Colon (tissue), 2 donors: Measurements from ENCODE around the gene FERMT1.
"Not testable (repeated sequence)": the region's sequence is repeated elsewhere in the genome, so short reads cannot be mapped to it uniquely, and the experiment has no call there.

ENCODE experiments used
- FAIRE-seq: peaks from 2 replicates; lab custom pipeline; 2012; peaks lifted over from hg19 to GRCh38; lab: Jason Lieb, UNC
- donor health status: control.
- donor health status: control.

Gene FERMT1

DNA sequence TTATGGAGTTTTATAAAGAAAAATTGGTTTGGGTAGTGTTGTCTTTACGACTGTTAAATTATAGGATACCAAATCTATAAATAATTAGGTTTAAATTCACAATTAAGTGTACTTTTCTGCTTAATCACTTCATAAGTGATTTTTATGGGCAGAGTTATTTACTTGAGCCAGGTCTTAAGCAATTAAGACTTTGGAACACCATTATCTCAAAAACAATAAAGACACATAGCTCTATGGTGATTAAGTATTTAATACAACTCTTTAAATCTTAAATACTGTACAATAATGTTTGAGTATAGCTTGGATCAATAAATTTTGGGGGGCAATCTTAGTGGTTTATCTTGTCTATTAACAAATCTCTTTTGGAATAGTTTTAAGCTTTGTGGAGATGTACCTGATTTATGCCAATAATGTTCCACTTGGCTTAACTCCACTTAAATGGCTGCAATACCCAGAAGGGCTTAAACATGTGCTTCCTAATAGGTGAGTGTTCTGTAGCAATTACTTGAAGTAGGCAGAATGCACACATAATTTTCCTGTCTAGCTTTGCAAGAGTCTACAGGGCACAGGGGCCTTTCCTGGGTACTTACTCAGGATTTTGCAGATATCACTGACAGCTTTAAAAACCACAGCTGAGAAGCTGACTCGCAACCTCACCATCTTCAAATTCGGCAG lies 7.5 kb downstream of the FERMT1 start:
- no peak for FAIRE-seq

DNA sequence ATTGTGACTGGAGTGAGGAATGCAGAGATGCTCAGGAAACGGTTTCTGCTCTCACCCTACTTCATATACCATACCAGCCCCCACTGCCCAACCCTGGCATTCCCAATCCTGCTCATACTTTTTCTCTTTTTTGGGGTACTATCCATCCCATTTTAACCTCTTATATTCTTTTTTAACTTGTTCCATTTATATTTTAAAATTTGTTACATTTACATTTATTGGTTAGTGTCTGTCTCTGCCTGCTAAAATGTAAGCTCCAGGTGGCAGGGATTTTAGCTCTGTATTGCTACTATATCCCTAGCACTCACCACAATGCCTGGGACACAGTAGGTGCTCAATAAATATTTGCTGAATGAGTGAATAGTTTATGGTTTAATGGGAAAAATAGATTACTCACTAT lies 8.1 kb downstream of the FERMT1 start:
- FAIRE-seq = no peak

DNA sequence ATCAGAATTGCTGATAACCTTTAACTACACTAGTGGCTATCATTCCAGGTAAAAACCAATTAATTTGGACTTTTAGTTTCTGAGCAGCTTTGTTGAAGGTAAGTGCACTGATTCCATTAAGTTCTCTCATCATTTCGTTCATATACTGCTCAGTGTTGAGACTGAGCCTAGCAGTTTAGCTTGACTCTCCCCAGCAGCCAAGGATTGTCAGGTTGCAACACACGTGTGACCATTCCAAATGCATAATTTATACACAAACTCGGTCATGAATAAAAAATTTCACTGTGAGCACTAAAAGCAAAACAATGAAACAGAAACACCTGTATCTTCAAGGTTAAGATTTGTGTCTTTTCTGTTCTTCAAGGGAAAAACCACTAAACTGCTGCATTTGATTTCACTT lies 8.9 kb downstream of the FERMT1 start:
- no peak for FAIRE-seq

DNA sequence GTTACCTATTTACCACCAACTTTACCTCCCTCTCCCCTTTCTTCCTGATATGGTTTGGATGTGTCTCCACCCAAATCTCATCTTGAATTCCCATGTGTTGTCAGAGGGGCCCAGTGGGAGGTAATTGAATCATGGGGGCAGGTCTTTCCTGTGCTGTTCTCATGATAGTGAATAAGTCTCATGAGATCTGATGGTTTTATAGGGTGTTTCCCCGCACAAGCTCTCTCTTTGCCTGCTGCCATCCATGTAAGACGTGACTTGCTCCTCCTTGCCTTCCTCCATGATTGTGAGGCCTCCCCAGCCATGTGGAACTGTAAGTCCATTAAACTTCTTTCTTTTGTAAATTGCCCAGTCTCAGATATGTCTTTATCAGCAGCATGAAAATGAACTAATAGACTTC lies 9.9 kb downstream of the FERMT1 start:
- FAIRE-seq = not testable (repeated sequence)

DNA sequence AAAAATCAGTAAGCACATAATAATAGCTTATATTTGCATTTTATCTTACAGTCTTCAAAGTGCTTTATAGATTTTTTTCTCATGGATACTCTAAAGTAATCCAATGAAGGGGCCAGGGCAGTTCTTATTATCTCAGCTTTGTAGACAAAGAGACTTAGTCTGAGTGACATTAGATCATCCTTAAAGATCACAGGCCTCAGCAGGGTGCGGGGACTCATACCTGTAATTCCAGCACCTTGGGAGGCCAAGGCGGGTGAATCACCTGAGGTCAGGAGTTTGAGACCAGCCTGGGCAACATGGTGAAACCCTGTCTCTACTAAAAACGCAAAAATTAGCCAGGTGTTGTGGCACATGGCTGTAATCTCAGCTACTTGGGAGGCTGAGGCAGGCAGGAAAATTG lies 14.5 kb downstream of the FERMT1 start:
- FAIRE-seq = no peak

DNA sequence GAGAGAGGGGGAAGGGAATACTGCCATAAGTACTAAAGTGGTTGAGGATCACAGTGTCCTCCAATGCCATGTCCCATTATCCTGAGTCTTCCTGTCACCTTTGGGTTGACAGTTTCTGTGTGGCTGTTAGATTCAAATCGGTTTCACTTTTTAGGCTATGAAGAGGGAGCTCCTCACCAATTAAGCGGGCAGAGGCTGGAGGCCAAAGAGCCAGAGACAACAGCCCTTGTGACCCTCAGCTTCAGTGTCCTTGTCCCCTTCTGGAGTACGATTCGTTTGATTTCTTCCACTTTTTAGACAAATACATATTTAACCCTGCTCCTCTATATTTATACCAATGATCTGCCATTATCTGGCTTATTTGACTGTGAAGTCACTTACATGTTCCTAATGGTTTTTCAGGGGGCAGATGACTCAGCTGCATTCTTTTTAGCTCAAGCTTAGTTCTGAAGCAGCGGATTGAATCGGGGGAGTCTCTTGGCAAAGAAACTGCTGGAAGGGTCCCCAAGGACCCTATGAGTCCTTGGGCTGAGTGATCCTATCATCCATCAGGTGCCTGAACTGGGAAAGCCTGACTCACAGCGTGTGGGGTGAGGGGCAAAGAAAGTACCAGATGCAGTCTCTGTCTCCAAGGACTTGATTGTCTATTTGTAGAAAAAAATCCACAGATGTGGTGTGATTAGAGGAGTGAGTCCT lies 18.2 kb downstream of the FERMT1 start:
- FAIRE-seq = no peak

DNA sequence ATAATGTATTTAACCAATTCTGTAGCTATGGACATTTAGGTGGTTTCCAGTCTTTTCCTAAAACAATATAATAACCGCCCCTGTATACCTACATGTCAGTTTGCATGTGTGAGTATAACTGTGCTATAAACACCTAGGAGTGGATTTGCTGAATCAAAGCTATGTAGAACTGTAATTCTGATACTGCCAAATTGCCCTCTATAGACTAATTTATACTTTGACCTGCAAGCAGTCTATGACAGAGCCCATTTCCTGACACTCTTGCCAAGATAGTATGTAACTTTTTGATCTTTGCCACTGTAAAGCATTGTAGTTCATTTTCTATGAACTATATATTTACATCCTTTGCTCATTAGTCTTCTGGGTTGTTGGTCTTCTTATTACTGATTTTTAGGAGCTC lies 19.5 kb downstream of the FERMT1 start:
- FAIRE-seq = peak; percentile 91

DNA sequence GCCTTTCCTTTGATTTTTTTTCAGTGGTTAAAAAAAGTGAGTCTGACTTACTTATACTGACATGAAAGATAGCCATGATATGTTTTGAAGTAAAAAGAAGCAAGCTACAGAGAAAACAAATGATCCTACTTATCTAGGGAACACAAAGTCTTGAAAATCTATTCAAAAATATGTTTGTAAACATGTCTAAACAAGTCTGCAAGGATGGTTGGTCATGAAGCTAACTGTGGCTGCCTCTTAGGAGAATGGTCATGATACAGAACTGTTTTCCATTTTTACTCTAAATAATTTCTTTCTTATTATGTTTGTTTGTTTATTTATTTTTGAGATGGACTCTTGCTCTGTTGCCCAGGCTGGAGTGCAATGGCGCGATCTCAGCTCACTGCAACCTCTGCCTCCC lies 21.5 kb downstream of the FERMT1 start:
- no peak for FAIRE-seq

DNA sequence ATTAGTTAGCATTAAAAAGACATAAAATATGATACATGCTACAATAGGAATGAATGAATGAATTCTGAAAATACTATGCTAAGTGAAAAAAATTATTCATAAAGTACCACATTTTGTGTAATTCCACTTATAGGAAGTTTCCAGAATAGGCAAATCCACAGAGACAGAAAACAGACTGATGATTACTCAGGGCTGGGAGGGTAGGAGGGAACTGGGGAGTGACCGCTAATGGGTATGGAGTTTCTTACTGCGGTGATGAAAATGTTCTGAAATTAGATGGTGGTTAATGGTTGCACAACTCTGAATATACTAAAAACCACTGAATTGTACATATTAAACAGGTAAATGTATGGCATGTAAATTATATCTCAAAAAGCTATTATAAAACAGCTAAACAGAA lies 22.6 kb downstream of the FERMT1 start:
- no peak for FAIRE-seq

DNA sequence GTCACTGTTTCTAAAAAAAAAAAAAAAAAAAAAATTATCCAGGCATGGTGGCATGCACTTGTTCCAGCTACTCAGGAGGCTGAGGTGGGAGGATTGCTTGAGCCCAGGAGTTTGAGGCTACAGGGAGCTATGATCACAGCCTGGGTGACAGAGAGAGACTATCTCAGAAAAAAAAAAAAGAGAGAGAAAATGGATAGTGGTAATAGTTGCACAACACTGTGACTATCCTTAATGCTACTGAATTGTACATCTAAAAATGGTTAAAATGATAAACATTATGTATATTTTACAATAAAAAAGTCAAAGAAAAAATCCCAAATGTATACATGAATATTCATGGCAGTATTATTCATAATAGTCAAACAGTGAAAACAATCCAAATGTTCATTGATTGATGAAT lies 23.0 kb downstream of the FERMT1 start:
- FAIRE-seq = no peak

DNA sequence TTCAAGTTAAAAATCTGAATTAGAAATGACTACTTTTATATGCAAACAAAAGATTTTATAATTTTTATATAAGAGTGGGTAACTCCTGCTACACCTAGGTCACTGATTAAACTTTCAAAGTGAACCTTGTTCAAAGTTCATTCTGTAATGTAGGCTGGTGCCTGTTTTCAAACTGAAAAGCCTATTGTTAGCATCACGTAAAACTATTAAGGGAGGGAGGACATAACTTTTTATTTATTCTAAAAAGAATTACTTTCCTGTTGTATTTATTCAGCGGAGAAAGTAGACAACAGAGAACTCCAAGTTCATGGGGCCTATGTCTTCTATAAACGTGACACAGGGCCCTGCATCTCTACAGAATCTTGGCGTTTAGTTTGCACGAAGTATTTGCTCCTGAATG lies 27.4 kb downstream of the FERMT1 start:
- peak; percentile 69 for FAIRE-seq

DNA sequence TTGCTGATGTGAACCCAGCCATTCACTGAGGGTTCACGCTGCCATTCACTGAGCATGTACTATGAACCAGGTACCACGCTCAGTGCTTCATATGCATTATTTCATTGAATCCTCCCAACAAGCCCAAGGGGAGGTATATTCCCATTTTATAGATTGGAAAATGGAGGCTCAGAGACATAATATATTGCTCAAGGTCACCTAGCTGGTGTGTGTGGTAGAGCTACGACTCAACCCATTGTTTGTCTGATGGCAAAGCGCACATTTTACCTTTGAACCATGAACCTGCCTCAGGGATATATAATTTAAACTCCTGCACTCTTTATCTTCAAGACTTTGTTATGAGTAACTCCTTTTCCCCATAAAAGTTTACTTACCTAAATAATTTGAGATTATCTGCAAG lies 28.3 kb downstream of the FERMT1 start:
- no peak for FAIRE-seq

DNA sequence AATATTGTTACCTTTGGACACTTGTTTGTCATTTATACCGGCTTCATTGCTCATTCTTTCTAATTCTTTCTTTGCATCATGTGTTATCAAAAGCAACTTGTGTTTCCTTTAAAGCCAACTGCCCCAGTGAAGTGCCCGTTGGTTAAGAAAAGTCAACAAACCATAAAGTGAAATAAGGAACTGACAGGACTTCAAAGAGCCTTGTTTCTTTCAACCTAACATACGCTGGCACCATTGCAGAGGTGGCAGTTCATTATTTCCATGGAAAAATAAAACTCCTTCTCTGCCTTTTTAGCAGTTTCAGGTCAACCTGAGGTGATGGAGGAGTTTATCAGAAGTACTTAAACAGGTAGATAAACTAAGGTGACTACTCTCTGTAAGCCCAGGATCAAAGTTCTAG lies 28.8 kb downstream of the FERMT1 start:
- peak; percentile 49 for FAIRE-seq

DNA sequence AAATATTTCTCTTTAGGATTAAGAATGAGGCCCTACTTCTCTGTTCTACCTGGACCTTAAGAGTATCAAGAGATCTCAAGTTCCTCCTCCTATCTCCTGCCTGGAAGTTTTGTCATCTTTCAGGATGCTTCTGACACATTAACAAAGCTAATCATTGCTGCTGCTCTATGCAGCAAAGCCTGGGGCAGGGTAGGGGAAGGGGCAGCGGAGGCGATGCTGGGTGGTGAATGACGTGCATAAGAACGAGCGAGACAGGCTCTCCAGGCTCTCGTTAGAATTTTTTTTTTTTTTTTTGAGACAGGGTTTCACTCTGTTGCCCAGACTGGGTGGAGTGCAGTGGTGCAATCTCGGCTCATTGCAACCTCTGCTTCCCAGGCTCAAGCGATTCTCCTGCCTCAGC lies 31.2 kb downstream of the FERMT1 start:
- FAIRE-seq = no peak

DNA sequence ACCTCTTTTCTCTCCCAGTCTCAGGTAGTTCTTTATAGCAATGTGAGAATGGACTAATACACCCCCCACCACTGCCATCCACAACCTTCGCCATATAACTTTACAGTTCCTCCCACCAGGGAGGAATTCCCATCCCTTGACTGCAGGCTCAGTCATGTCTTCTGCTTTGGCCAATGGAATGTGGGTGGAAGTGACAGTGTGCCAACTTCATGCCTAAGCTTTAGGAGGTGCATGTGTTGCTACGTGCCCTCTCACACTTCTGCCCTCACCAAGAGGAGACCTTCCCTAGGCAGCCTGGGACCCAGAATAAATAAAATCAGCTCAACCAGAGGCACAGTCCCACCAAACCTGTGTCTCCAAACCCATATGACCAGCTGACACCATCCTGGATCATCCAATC lies 36.0 kb downstream of the FERMT1 start:
- no peak for FAIRE-seq

DNA sequence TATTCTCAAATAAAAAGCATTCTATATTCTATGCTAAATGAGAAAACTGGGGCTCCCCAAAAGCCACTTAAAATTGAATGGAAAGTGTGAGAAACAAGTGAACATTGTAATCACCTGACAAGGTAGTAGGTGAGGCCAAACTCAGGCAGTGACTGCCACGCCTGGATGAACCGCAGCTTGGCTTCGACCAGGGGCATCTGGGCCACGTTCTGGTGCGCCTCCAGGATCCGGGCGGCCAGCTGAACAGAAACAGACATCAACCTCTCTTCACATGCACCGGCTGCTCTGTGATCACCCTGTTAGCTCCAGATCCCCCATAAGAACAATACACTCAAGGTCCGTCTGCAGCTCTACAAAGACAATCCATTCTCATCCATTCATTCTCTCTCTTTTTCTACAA lies 38.9 kb downstream of the FERMT1 start:
- no peak for FAIRE-seq

DNA sequence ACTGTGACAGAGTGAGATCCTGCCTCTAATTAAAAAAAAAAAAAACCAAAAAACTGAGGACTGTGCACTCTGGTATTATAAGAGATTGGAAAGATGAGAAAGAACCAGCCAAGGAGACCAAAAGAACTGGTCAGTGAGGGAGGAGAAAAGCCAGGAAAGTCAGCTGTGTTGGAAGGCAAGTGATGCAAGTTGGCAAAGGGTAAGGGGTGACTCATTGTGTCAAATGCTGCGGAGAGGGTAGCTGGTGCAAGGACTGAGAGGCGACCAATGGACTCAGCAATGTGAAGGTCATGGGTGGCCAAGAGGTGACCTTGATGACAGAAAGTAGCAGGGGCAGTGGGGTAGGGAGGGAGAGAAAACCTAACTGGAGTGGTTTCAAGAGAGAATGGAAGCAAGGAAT lies 41.6 kb downstream of the FERMT1 start:
- FAIRE-seq = no peak

DNA sequence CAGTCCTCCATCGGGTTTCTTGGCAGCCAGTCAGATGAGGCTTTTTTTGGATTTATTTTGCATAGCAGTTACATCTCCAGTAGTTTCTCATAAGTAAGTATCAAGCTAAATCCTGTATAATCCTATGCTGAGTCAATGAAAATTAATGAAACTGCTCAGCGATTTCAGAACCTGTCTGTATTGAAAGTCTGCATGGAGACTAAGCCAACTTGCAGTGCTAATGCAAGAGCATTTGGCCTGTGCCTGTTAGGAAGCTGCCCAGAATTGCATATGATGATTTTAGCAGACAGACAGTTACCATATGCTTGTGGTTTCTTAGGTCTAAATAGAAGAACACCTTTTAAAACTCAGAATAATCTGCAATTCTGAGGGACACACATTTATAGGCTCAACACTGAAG lies 43.8 kb downstream of the FERMT1 start:
- FAIRE-seq = no peak

DNA sequence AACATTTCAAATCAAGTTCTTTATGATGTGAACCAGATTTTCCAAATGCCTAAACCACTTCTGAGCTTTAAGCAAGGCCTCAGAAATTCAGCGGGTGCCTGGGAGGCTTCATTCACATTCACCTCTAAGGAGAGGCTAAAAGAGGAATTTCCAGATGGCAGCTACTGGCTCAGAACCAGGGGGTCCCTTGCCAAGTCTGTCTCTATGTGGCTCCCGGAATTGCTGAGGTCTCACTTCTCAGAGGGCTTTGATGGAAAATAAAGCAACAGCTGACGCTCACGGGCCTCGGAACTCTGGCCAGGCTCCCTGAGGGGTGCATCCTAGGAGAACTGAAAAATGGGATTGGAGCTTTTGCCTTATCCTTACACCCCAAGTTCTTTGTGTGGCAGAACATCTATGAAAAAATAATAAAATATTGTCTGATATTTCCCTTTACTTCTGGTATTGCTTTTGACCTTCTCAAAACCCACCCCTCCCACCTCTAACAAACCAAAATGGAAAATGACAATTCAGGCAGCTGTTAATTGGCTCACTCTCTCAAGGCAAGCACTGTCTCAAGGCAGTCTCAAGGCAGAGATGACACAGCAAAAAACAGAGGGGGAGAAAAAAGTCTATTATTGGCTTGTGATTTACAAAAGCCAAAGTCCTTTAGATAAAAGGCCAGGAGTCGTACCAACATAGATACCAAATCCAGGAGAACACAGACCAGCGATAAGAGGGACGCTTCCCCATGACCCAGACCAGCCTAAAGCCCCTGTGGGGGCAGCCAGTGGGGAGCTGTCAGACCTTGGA lies 47.2 kb downstream of the FERMT1 start:
- no peak for FAIRE-seq

DNA sequence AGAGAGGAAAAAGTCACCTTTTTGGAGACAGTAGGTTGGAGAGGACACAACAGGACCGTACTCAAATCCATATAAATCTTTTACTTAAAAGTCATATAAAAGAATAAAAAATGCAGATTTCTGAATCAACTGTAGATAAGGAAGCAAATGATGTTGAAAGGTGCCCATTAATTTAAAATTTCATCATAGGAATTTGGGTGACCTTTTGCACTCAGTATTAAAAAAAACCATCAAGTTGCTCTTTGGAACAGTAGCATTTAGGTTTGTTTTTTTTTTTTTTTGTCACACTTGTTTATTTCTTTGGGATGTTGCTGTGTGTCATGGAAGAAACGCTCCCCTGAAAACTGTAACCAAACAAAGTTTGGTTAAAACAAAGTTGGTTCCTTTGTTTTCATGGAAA lies 48.0 kb downstream of the FERMT1 start:
- no peak for FAIRE-seq

DNA sequence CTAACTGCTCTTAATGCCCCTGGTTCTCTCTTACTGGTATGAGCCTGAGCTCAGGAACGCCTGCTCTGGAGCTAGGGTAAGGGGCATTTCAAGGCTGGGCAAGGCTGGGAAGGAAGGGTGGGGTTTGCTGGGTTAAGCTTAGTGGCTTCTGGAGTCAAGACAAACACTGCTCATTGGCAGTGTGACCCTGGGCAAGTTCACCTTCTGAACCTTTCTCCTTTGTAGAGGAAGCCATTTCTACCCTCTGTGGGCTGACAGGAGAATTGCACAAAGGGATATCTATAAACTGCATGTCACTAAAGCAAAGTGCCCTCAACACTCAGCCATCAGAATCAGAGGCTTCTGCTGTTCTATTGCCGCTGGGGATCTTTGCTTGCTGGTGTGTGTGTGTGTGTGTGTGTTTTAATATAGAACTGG lies 48.7 kb downstream of the FERMT1 start:
- FAIRE-seq = no peak

DNA sequence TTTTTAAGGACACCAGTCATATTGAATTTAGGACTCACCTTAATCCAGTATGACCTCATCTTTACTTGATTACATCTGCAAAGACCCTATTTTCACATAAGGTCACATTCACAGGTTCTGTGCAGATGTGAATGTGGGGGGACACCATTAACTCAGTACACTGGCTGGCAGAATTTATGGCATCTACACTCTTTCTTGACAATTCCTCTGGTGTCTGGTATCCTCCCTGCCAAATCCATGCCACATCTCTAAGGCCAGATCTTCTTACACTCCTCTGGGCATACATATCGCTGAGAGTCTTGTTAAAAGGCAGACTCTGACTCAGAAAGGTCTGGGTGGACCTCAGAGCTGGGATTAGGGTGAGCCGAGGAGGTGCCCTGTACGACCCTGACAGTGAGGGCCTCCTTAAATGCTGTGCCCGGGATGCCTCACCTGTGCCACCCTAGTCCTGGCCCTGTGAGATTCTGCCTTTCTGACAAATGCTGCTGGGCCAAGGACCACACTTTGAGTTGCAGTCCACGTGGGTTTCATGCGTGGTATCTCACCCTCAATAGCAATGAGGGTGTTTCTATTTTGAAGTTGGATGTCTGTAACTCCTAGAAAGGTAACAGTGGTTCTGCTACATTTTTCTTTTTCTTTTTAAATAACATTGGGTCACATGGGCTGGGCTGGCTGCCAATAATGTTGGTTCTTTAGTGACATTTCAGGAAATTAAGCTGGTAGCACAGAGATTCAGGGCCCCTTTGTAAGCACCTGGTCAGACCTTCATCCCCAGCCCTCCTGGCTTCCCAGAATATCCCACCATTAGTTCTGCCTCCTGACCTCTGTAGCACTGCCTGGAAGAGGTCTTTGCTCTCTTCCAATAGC lies 51.8 kb downstream of the FERMT1 start:
- no peak for FAIRE-seq
